Panc1 (cell line): ENCODE data around the gene SNORC.

Source experiments
- CTCF ChIP-seq: fragments of 450-650 bp; IDR thresholded peaks from 2 replicates; pipeline ENCODE4 v1.5.1; 2017; ENCODE audit warnings: mild to moderate bottlenecking
- POLR2AphosphoS5 ChIP-seq: IDR thresholded peaks from 2 replicates; pipeline ENCODE4 v1.6.1; 2012; ENCODE audit warnings: mild to moderate bottlenecking, low read depth, low read length, moderate library complexity
- REST ChIP-seq, 2 experiments: IDR thresholded peaks; 2 replicates each; pipeline ENCODE4 v1.6.1; 2011 to 2012; ENCODE audit warnings: low read depth in 2 of 2, control low read depth in 1 of 2, low read length in 1 of 2, mild to moderate bottlenecking in 1 of 2, moderate library complexity in 1 of 2; ENCODE audit not compliant: insufficient read depth in 1 of 2
- SIN3A ChIP-seq: IDR thresholded peaks from 2 replicates; pipeline ENCODE4 v1.6.1; 2012; ENCODE audit warnings: low read depth, mild to moderate bottlenecking, low read length, moderate library complexity, borderline replicate concordance; ENCODE audit not compliant: insufficient read depth
- TCF7L2 ChIP-seq: IDR thresholded peaks from 2 replicates; pipeline ENCODE4 v1.6.1; 2011; ENCODE audit warnings: mild to moderate bottlenecking, low read depth, low read length, inconsistent platforms

GRCh38 chr2:232852676-232853075 is 17.4 kb upstream of the SNORC start:
- TF ChIP-seq POLR2AphosphoS5 (no peak), CTCF (no peak), SIN3A (no peak), REST (IDR thresholded peaks at IDR 0.05; ENCODE audit: insufficient read depth in 1 of 2, low read depth in 2 of 2, low read length in 1 of 2) (no peak), TCF7L2 (no peak)
